ENCODE measurements around the gene ATP6V1B1. TPM values are rescaled to one million over a fixed set of nuclear protein-coding genes. Genes with fewer than 3 reads are reported as not detected.

ATP6V1B1 gene
- total RNA-seq, 6 experiments from 2014 or later: 0.44 TPM; not detected in 5

GRCh38 chr2:70974592-70974991, 38.9 kb downstream of the ATP6V1B1 start:
- H3K36me3 ChIP-seq: no peaks in the 10 kb centered on the region
- peaks cover 0 to 11% (median 5%) of the 10 kb centered on the region in 4 donors for H3K4me1 ChIP-seq
- H3K27ac ChIP-seq: no peak overlapping the region
- H3K9me3 ChIP-seq: no peaks in the 10 kb centered on the region
- intact Hi-C loops (cut with DNase I): no loop called here
- no peak for TF ChIP-seq CTCF (IDR thresholded peaks at IDR 0.05)
- no peak for TF ChIP-seq POLR2A (IDR thresholded peaks at IDR 0.05)
- H3K27me3 ChIP-seq: no peaks in the 10 kb centered on the region
- WGBS (ENCODE audit: insufficient coverage, low coverage, low lambda C conversion rate, missing lambda C conversion rate): 93% methylated on average over 2 of the region's 3 CpGs
- no peak for DNase-seq
- no peak for ATAC-seq
- H3K4me3 ChIP-seq: no peak overlapping the region

GRCh38 chr2:70975237-70975636, 39.5 kb downstream of the ATP6V1B1 start:
- 67% methylated on average over 2 of the region's 2 CpGs for WGBS (ENCODE audit: insufficient coverage, low coverage, low lambda C conversion rate, missing lambda C conversion rate)

GRCh38 chr2:70977605-70978205, 42.0 kb downstream of the ATP6V1B1 start:
- peak overlapping the region; percentile 65 to 78 (median 71) for H3K27ac ChIP-seq
- no peak for TF ChIP-seq POLR2A (IDR thresholded peaks at IDR 0.05)
- no peak for TF ChIP-seq CTCF (IDR thresholded peaks at IDR 0.05)
- intact Hi-C loops (cut with DNase I): no loop called here
- no peaks in the 10 kb centered on the region for H3K36me3 ChIP-seq
- peak in 1 of 4 donors; percentile 37 for ATAC-seq
- H3K4me1 ChIP-seq: peaks cover 0 to 11% (median 5%) of the 10 kb centered on the region in 4 donors
- no peaks in the 10 kb centered on the region for H3K27me3 ChIP-seq
- no peaks in the 10 kb centered on the region for H3K9me3 ChIP-seq
- peak overlapping the region; percentile 57 to 62 (median 61) for H3K4me3 ChIP-seq
- 11% methylated on average over 14 of the region's 14 CpGs for WGBS (ENCODE audit: insufficient coverage, low coverage, low lambda C conversion rate, missing lambda C conversion rate)
- peak in 1 of 3 donors; percentile 44 for DNase-seq

More at GRCh38 chr2:70975237-70975636, 39.5 kb downstream of the ATP6V1B1 start:
- DNase-seq: no peak
- TF ChIP-seq CTCF (IDR thresholded peaks at IDR 0.05) (no peak), POLR2A (IDR thresholded peaks at IDR 0.05) (no peak)
- no peak for ATAC-seq
- Histone ChIP-seq H3K4me3 (no peak overlapping the region), H3K27ac (no peak overlapping the region), H3K36me3 (no peaks in the 10 kb centered on the region), H3K27me3 (no peaks in the 10 kb centered on the region), H3K4me1 (peaks cover 0 to 11% (median 5%) of the 10 kb centered on the region in 4 donors), H3K9me3 (no peaks in the 10 kb centered on the region)
- intact Hi-C loops (cut with DNase I): no loop called here

GRCh38 chr2:70978341-70979179, 42.9 kb downstream of the ATP6V1B1 start, which contains the start of gene ANKRD53:
Gene ANKRD53 (plus strand): TSS chr2:70978630. CDS start chr2:70978646, 16 bp downstream.
- ATAC-seq (peak; percentile 85 to 92 (median 86)), DNase-seq (peak; percentile 70 to 75 (median 73))
- H3K27me3 ChIP-seq: no peaks in the 10 kb centered on the region
- no peak for TF ChIP-seq CTCF (IDR thresholded peaks at IDR 0.05)
- TF ChIP-seq POLR2A (IDR thresholded peaks at IDR 0.05): no peak
- no peaks in the 10 kb centered on the region for H3K9me3 ChIP-seq
- intact Hi-C loops (cut with DNase I): no loop called here
- peak within 1 kb of the TSS; percentile 57 to 62 (median 61) for H3K4me3 ChIP-seq
- peaks cover 0 to 11% (median 5%) of the 10 kb centered on the region in 4 donors for H3K4me1 ChIP-seq
- H3K27ac ChIP-seq: peak within 1 kb of the TSS; percentile 24 to 71 (median 65)
- H3K36me3 ChIP-seq: no peaks in the 10 kb centered on the region
- WGBS (ENCODE audit: insufficient coverage, low coverage, low lambda C conversion rate, missing lambda C conversion rate): 1% methylated on average over 13 of the region's 67 CpGs
